A673 (cell line): ENCODE data around the gene DYNC1LI2. TPM values are rescaled to one million over a fixed set of nuclear protein-coding genes. Genes with fewer than 3 reads are reported as not detected.

Experiments used
- BruUV-seq: library from RNA; stranded (reverse); fragments of 400-500 nt; replicated peaks from 2 replicates; lab custom pipeline; 2021; lab: Mats Ljungman, UMichigan
- CTCF ChIA-PET: fragments of 300-600 bp; sonication (Branson Sonifier 250); formaldehyde crosslinking; loops from one replicate; lab custom pipeline; 2022; ENCODE audit warnings: antibody characterized with exemption; lab: Charles Lee
- POLR2A ChIA-PET: fragments of 300-600 bp; sonication (Branson Sonifier 250); formaldehyde crosslinking; loops from one replicate; lab custom pipeline; 2022; ENCODE audit warnings: antibody characterized with exemption; ENCODE audit not compliant: low non-redundant PET; lab: Charles Lee
- DNase-seq: peaks from one replicate; pipeline ENCODE4 v3.0.0-alpha.2; 2015; ENCODE audit warnings: low spot score
- H3K27ac ChIP-seq: fragments of 200-600 bp; sonication (generic); 2 replicates; pipeline ENCODE4 v1.5.1; 2016; ENCODE audit warnings: mixed run types, low read depth, mild to moderate bottlenecking, mixed read lengths, antibody characterized with exemption, low read length; ENCODE audit not compliant: poor library complexity, severe bottlenecking
- H3K27me3 ChIP-seq: fragments of 200-600 bp; sonication (generic); replicated peaks from 2 replicates; pipeline ENCODE4 v1.6.1; 2017; ENCODE audit warnings: mixed run types, low read depth, mild to moderate bottlenecking, mixed read lengths, antibody characterized with exemption, low read length; ENCODE audit not compliant: insufficient read depth, poor library complexity
- H3K36me3 ChIP-seq: fragments of 200-600 bp; sonication (generic); 2 replicates; pipeline ENCODE4 v1.6.1; 2016; ENCODE audit warnings: mixed run types, mild to moderate bottlenecking, mixed read lengths, antibody characterized with exemption, low read length; ENCODE audit not compliant: insufficient read depth, poor library complexity, severe bottlenecking
- H3K4me1 ChIP-seq: fragments of 200-600 bp; sonication (generic); 2 replicates; pipeline ENCODE4 v1.6.1; 2017; ENCODE audit warnings: mixed run types, mild to moderate bottlenecking, mixed read lengths, antibody characterized with exemption, low read length; ENCODE audit not compliant: insufficient read depth, poor library complexity, severe bottlenecking
- H3K4me3 ChIP-seq: fragments of 200-600 bp; sonication (generic); 2 replicates; pipeline ENCODE4 v1.5.1; 2016; ENCODE audit warnings: low read depth, mixed run types, mild to moderate bottlenecking, mixed read lengths, low read length; ENCODE audit not compliant: poor library complexity, severe bottlenecking
- H3K9me3 ChIP-seq: fragments of 200-600 bp; sonication (generic); 2 replicates; pipeline ENCODE4 v1.6.1; 2016; ENCODE audit warnings: mixed run types, low read depth, mild to moderate bottlenecking, mixed read lengths, antibody characterized with exemption, low read length; ENCODE audit not compliant: poor library complexity, severe bottlenecking
- CTCF ChIP-seq: fragments of 300-800, 200-600 bp; sonication (generic); conservative IDR thresholded peaks from 2 replicates; pipeline ENCODE4 v1.5.1; 2017; ENCODE audit warnings: low read depth, mild to moderate bottlenecking, antibody characterized with exemption, low read length, moderate library complexity, mixed read lengths
- EZH2 ChIP-seq: fragments of 200-600 bp; sonication (generic); IDR thresholded peaks from 2 replicates; pipeline ENCODE4 v1.6.1; 2017; ENCODE audit warnings: borderline replicate concordance, low read depth, mild to moderate bottlenecking, mixed read lengths, antibody characterized with exemption, low read length; ENCODE audit not compliant: poor library complexity, severe bottlenecking
- intact Hi-C: fragments of 100-400 bp; cut with micrococcal nuclease; formaldehyde crosslinking; loops from one replicate; pipeline ENCODE4 v1.10.0; 2022; ENCODE audit not compliant: unreplicated experiment
- total RNA-seq: library from RNA; stranded (reverse); gene quantifications from 2 replicates; pipeline ENCODE4 v1.2.3, GENCODE V29; 2021

Gene DYNC1LI2
- total RNA-seq, 1 experiment from 2014 or later, result 164 TPM

GRCh38 chr16:66717776-66718175 lies 33.6 kb downstream of the DYNC1LI2 start:
- intact Hi-C loops, result no loop called here
- Histone ChIP-seq H3K4me1 (no peaks in the 10 kb centered on the region), H3K27me3 (no peaks in the 10 kb centered on the region), H3K36me3 (peaks cover 4% of the 10 kb centered on the region), H3K27ac (no peak overlapping the region), H3K4me3 (no peak overlapping the region), H3K9me3 (no peaks in the 10 kb centered on the region)
- DNase-seq, result no peak
- BruUV-seq, result no TSS peak
- CTCF ChIA-PET, result no interaction called here
- POLR2A ChIA-PET, result no interaction called here
- TF ChIP-seq CTCF (no peak), EZH2 (no peak)

- DNase-seq, result peak; percentile 64
Observed at GRCh38 chr16:66717112-66717675, 34.2 kb downstream of the DYNC1LI2 start.

GRCh38 chr16:66714654-66715307 lies 36.6 kb downstream of the DYNC1LI2 start:
- peak; percentile 19 for DNase-seq
- ChIA-PET CTCF (no interaction called here), POLR2A (no interaction called here)
- Histone ChIP-seq H3K36me3 (no peaks in the 10 kb centered on the region), H3K27ac (no peak overlapping the region), H3K9me3 (no peaks in the 10 kb centered on the region), H3K4me1 (no peaks in the 10 kb centered on the region), H3K27me3 (no peaks in the 10 kb centered on the region), H3K4me3 (no peak overlapping the region)
- no TSS peak for BruUV-seq
- intact Hi-C loops, result no loop called here
- TF ChIP-seq CTCF (no peak), EZH2 (no peak)

More at GRCh38 chr16:66717112-66717675, 34.2 kb downstream of the DYNC1LI2 start:
- no peak overlapping the region for H3K4me3 ChIP-seq
- CTCF ChIA-PET, result no interaction called here
- intact Hi-C loops, result no loop called here
- no peaks in the 10 kb centered on the region for H3K4me1 ChIP-seq
- H3K27me3 ChIP-seq, result no peaks in the 10 kb centered on the region
- TF ChIP-seq EZH2, result no peak
- peak; percentile 69 for TF ChIP-seq CTCF
- H3K9me3 ChIP-seq, result no peaks in the 10 kb centered on the region
- POLR2A ChIA-PET, result no interaction called here
- H3K27ac ChIP-seq, result no peak overlapping the region
- BruUV-seq, result no TSS peak
- H3K36me3 ChIP-seq, result no peaks in the 10 kb centered on the region
